Mesenchymal stem cell (in vitro differentiated cells and primary cell): ENCODE data around the gene MICAL3.

ENCODE experiments used
- DNase-seq: peaks from one replicate; pipeline ENCODE4 v3.0.0-alpha.2; 2013
- H2AFZ ChIP-seq: one replicate; pipeline ENCODE4 v1.6.1; 2013; ENCODE audit warnings: low read depth, mild to moderate bottlenecking, control low read depth, inconsistent platforms, low read length, moderate library complexity
- H2AK5ac ChIP-seq: 2 replicates; pipeline ENCODE4 v1.6.1; 2013; ENCODE audit warnings: low read length, moderate library complexity, mild to moderate bottlenecking, inconsistent platforms; ENCODE audit not compliant: severe bottlenecking
- H2BK120ac ChIP-seq: one replicate; pipeline ENCODE4 v1.6.1; 2013; ENCODE audit warnings: low read depth, mild to moderate bottlenecking, inconsistent platforms, low read length, moderate library complexity
- H2BK12ac ChIP-seq, 2 experiments: one replicate each; pipeline ENCODE4 v1.6.1; 2013; ENCODE audit warnings: inconsistent platforms in 2 of 2, low read length in 2 of 2, mild to moderate bottlenecking in 2 of 2, moderate library complexity in 2 of 2, control low read depth in 1 of 2
- H2BK15ac ChIP-seq: one replicate; pipeline ENCODE4 v1.6.1; 2013; ENCODE audit warnings: mild to moderate bottlenecking, low read depth, inconsistent platforms; ENCODE audit not compliant: poor library complexity, severe bottlenecking
- H2BK5ac ChIP-seq: 2 replicates; pipeline ENCODE4 v1.6.1; 2013; ENCODE audit warnings: low read depth, mild to moderate bottlenecking, low read length, control low read depth, inconsistent platforms; ENCODE audit not compliant: poor library complexity, severe bottlenecking
- H3K14ac ChIP-seq, 2 experiments: one replicate each; pipeline ENCODE4 v1.6.1; 2013; ENCODE audit warnings: inconsistent platforms in 2 of 2, low read length in 2 of 2, control low read depth in 1 of 2, mild to moderate bottlenecking in 1 of 2, moderate library complexity in 1 of 2
- H3K18ac ChIP-seq, 2 experiments: one replicate each; pipeline ENCODE4 v1.6.1; 2013; ENCODE audit warnings: inconsistent platforms in 2 of 2, low read length in 2 of 2, control low read depth in 1 of 2, low read depth in 1 of 2, mild to moderate bottlenecking in 1 of 2
- H3K23ac ChIP-seq, 2 experiments: one replicate each; pipeline ENCODE4 v1.6.1; 2013; ENCODE audit warnings: inconsistent platforms in 2 of 2, low read length in 2 of 2, mild to moderate bottlenecking in 2 of 2, moderate library complexity in 2 of 2, control low read depth in 1 of 2
- H3K27ac ChIP-seq: 2 replicates; pipeline ENCODE4 v1.5.1; 2013; ENCODE audit warnings: mild to moderate bottlenecking, moderate library complexity, low read length, control low read depth, inconsistent platforms; ENCODE audit not compliant: poor library complexity, severe bottlenecking
- H3K27me3 ChIP-seq, 2 experiments: 2 replicates each; pipeline versions ENCODE4 v1.6.1 to v1.7.0; 2013; ENCODE audit warnings: low read length in 2 of 2, mild to moderate bottlenecking in 2 of 2, moderate library complexity in 2 of 2, control low read depth in 1 of 2, inconsistent platforms in 1 of 2; ENCODE audit not compliant: control insufficient read depth in 1 of 2, insufficient read depth in 1 of 2
- H3K36me3 ChIP-seq, 2 experiments: 2 replicates each; pipeline versions ENCODE4 v1.6.1 to v1.7.0; 2013; ENCODE audit warnings: low read length in 2 of 2, control low read depth in 1 of 2, inconsistent platforms in 1 of 2, low read depth in 1 of 2, mild to moderate bottlenecking in 1 of 2; ENCODE audit not compliant: insufficient read depth in 2 of 2, control insufficient read depth in 1 of 2
- H3K4ac ChIP-seq, 2 experiments: one replicate each; pipeline ENCODE4 v1.6.1; 2013; ENCODE audit warnings: inconsistent platforms in 2 of 2, low read length in 2 of 2, mild to moderate bottlenecking in 2 of 2, moderate library complexity in 2 of 2, control low read depth in 1 of 2, low read depth in 1 of 2
- H3K4me1 ChIP-seq: 2 replicates; pipeline ENCODE4 v1.6.1; 2013; ENCODE audit warnings: low read depth, low read length, control low read depth; ENCODE audit not compliant: control insufficient read depth, insufficient read depth
- H3K4me2 ChIP-seq: 2 replicates; pipeline ENCODE4 v1.6.1; 2013; ENCODE audit warnings: low read length, mild to moderate bottlenecking, inconsistent platforms; ENCODE audit not compliant: poor library complexity, severe bottlenecking
- H3K4me3 ChIP-seq, 2 experiments: 2 replicates each; pipeline versions ENCODE4 v1.5.1 to v1.7.0; 2013; ENCODE audit warnings: low read length in 2 of 2, mild to moderate bottlenecking in 2 of 2, control low read depth in 1 of 2, low read depth in 1 of 2; ENCODE audit not compliant: insufficient read depth in 1 of 2
- H3K79me1 ChIP-seq: replicated peaks from 2 replicates; pipeline ENCODE4 v1.6.1; 2013; ENCODE audit warnings: mild to moderate bottlenecking, control low read depth, low read length, inconsistent platforms; ENCODE audit not compliant: poor library complexity, severe bottlenecking
- H3K9ac ChIP-seq: 2 replicates; pipeline ENCODE4 v1.7.0; 2013; ENCODE audit warnings: mild to moderate bottlenecking, low read length, moderate library complexity
- H3K9me3 ChIP-seq: 2 replicates; pipeline ENCODE4 v1.7.0; 2013; ENCODE audit warnings: mild to moderate bottlenecking, low read length; ENCODE audit not compliant: control insufficient read depth
- H4K8ac ChIP-seq: one replicate; pipeline ENCODE4 v1.6.1; 2013; ENCODE audit warnings: inconsistent platforms, mild to moderate bottlenecking, low read length, moderate library complexity
- H4K91ac ChIP-seq: one replicate; pipeline ENCODE4 v1.6.1; 2013; ENCODE audit warnings: mild to moderate bottlenecking, low read length, inconsistent platforms
- WGBS: methylation state at CpG from one replicate; pipeline ENCODE4 v1.1.7; 2013; ENCODE audit warnings: mixed read lengths; 5-methylcytosine and 5-hydroxymethylcytosine counted together

MICAL3 gene

GRCh38 chr22:17910561-17911311 lies 113.6 kb downstream of the MICAL3 start:
- Histone ChIP-seq H3K4me2 (peak overlapping the region; percentile 58), H3K9ac (peak overlapping the region; percentile 84), H2BK5ac (no peak overlapping the region), H3K4me3 (peak overlapping the region in 1 of 2 experiments; percentile 61), H3K9me3 (no peaks in the 10 kb centered on the region), H3K79me1 (peaks cover 7% of the 10 kb centered on the region), H3K36me3 (peaks cover 8 to 27% of the 10 kb centered on the region in 2 experiments), H3K23ac (no peak overlapping the region), H3K4me1 (peaks cover 36% of the 10 kb centered on the region), H2AFZ (peak overlapping the region; percentile 55), H3K14ac (peak overlapping the region in 1 of 2 experiments; percentile 41), H4K8ac (peak overlapping the region; percentile 77), H3K27ac (peak overlapping the region; percentile 90), H2BK12ac (peak overlapping the region in 1 of 2 experiments; percentile 19), H3K27me3 (no peaks in the 10 kb centered on the region), H3K18ac (peak overlapping the region; percentile 67 to 78), H2BK15ac (no peak overlapping the region), H4K91ac (peak overlapping the region; percentile 11), H2BK120ac (peak overlapping the region; percentile 21), H2AK5ac (no peak overlapping the region), H3K4ac (peak overlapping the region; percentile 70 to 85)
- 17% methylated on average over 12 of the region's 12 CpGs for WGBS
- DNase-seq: peak; percentile 95

GRCh38 chr22:17907748-17908051 lies 116.7 kb downstream of the MICAL3 start:
- Histone ChIP-seq H4K8ac (no peak overlapping the region), H3K4ac (no peak overlapping the region), H3K23ac (no peak overlapping the region), H3K9ac (no peak overlapping the region), H3K79me1 (peaks cover 26% of the 10 kb centered on the region), H2AFZ (no peak overlapping the region), H2AK5ac (no peak overlapping the region), H4K91ac (no peak overlapping the region), H2BK120ac (no peak overlapping the region), H2BK5ac (no peak overlapping the region), H3K18ac (no peak overlapping the region), H3K14ac (no peak overlapping the region), H3K4me1 (peaks cover 24% of the 10 kb centered on the region), H3K4me3 (no peak overlapping the region), H2BK12ac (no peak overlapping the region), H3K9me3 (no peaks in the 10 kb centered on the region), H2BK15ac (no peak overlapping the region), H3K27ac (no peak overlapping the region), H3K36me3 (peaks cover 37 to 47% of the 10 kb centered on the region in 2 experiments), H3K27me3 (no peaks in the 10 kb centered on the region), H3K4me2 (no peak overlapping the region)
- DNase-seq: no peak
- WGBS: 95% methylated on average over 9 of the region's 9 CpGs

DNA sequence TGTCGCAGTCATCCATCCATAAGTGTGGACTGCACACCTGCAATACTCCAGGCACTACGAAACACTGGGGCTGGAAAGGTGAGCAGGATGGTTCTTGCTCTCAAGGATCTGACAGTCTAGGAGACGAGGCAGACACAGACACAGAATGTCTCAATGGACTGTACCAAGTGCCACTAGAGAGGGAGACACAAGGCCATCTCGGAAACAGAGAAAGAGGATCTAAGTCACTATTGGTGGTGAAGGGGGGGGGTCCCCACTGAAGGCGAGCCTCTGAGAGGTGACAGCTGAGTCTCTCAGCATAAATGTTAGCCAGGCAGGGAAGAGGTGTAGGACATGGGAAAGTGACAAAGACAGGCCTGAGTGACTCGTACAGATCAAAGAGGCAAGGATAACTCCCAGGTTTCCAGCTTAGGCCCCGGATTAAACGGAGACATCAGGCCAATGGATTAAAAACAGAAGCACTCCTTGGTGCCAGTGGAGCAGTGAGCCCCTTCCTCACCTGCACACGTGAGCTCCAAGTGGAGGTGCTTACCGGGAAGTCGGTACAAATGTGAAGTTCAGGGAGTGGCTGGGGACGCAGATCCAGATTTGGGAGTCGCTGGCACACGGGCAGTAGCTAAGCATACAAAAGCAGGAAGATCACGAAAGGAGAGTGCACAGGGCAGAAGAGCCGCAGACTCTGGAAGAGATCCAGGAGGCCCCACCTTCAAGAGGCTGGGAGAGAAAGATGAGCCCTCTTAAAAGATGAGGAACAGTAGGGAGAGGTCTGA lies 117.2 kb downstream of the MICAL3 start:
- no peak overlapping the region for H2AFZ ChIP-seq
- no peak overlapping the region for H3K23ac ChIP-seq
- no peak overlapping the region for H3K18ac ChIP-seq
- H4K91ac ChIP-seq: no peak overlapping the region
- H2BK5ac ChIP-seq: no peak overlapping the region
- no peak overlapping the region for H2BK120ac ChIP-seq
- no peak overlapping the region for H4K8ac ChIP-seq
- H3K36me3 ChIP-seq: peaks cover 43 to 52% of the 10 kb centered on the region in 2 experiments
- no peak overlapping the region for H3K4me3 ChIP-seq
- H3K79me1 ChIP-seq: peaks cover 29% of the 10 kb centered on the region
- no peak overlapping the region for H2AK5ac ChIP-seq
- H3K4me2 ChIP-seq: no peak overlapping the region
- no peak overlapping the region for H3K14ac ChIP-seq
- H2BK15ac ChIP-seq: no peak overlapping the region
- H3K9me3 ChIP-seq: no peaks in the 10 kb centered on the region
- H3K27ac ChIP-seq: no peak overlapping the region
- no peak overlapping the region for H2BK12ac ChIP-seq
- no peaks in the 10 kb centered on the region for H3K27me3 ChIP-seq
- H3K4ac ChIP-seq: no peak overlapping the region
- peaks cover 24% of the 10 kb centered on the region for H3K4me1 ChIP-seq
- WGBS: 95% methylated on average over 16 of the region's 16 CpGs
- no peak overlapping the region for H3K9ac ChIP-seq
- no peak for DNase-seq

DNA sequence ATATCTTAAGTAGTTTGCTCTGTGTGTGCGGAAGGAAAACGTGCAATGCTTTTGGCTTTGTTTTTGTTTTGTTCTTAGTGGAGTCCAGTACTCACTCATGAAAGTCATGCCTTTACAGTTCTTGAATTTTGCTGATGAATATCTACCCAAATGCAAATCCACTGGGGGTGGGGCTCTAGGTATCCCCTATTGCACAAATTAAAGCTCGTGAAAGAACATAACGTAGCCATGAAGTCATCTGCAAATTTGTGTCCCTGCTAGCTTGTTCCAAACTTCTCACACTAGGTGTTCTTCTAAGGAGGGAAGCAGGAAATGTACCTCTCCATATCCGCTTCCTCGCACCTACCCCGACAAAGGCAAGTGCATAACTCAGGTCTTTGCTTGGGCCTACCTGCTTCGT lies 118.9 kb downstream of the MICAL3 start:
- Histone ChIP-seq H2BK120ac (no peak overlapping the region), H3K36me3 (peaks cover 58 to 63% of the 10 kb centered on the region in 2 experiments), H2AK5ac (no peak overlapping the region), H3K27me3 (no peaks in the 10 kb centered on the region), H3K4me2 (no peak overlapping the region), H3K4ac (no peak overlapping the region), H3K4me3 (no peak overlapping the region), H3K9me3 (no peaks in the 10 kb centered on the region), H3K4me1 (peaks cover 15% of the 10 kb centered on the region), H4K91ac (no peak overlapping the region), H3K14ac (no peak overlapping the region), H3K79me1 (peaks cover 40% of the 10 kb centered on the region), H2AFZ (no peak overlapping the region), H3K18ac (no peak overlapping the region), H3K27ac (no peak overlapping the region), H2BK5ac (no peak overlapping the region), H3K23ac (no peak overlapping the region), H2BK15ac (no peak overlapping the region), H2BK12ac (no peak overlapping the region), H3K9ac (no peak overlapping the region), H4K8ac (no peak overlapping the region)
- no peak for DNase-seq
- 94% methylated on average over 8 of the region's 8 CpGs for WGBS
